SU-DHL-6 (cell line): Measurements from ENCODE around the gene HLA-DMB.

Experiments
- CTCF ChIP-seq: fragments of 200-600 bp; sonication (generic); IDR thresholded peaks from one replicate; pipeline ENCODE4 v1.5.1; 2017; ENCODE audit warnings: antibody characterized with exemption, mild to moderate bottlenecking, low read length, moderate library complexity; ENCODE audit not compliant: insufficient read depth, poor library complexity, severe bottlenecking
- EZH2phosphoT487 ChIP-seq: fragments of 200-600 bp; sonication (generic), shearing (Covaris generic); conservative IDR thresholded peaks from 2 replicates; pipeline ENCODE4 v1.6.1; 2018; ENCODE audit warnings: mild to moderate bottlenecking, antibody characterized with exemption, low read length, moderate library complexity, mixed read lengths

GRCh38 chr6:32887616-32888015 lies 53.2 kb downstream of the HLA-DMB start:
- TF ChIP-seq EZH2phosphoT487 = no peak
- TF ChIP-seq CTCF = no peak
